HG03432 (cell line): ENCODE measurements around the gene MAP7D1.

Experiments
- ATAC-seq: cut with Tn5 transposase; IDR thresholded peaks from one replicate; pipeline ENCODE4 v1.9.1; 2021; ENCODE audit warnings: mild to moderate bottlenecking, moderate library complexity; ENCODE audit not compliant: unreplicated experiment

Gene MAP7D1

DNA sequence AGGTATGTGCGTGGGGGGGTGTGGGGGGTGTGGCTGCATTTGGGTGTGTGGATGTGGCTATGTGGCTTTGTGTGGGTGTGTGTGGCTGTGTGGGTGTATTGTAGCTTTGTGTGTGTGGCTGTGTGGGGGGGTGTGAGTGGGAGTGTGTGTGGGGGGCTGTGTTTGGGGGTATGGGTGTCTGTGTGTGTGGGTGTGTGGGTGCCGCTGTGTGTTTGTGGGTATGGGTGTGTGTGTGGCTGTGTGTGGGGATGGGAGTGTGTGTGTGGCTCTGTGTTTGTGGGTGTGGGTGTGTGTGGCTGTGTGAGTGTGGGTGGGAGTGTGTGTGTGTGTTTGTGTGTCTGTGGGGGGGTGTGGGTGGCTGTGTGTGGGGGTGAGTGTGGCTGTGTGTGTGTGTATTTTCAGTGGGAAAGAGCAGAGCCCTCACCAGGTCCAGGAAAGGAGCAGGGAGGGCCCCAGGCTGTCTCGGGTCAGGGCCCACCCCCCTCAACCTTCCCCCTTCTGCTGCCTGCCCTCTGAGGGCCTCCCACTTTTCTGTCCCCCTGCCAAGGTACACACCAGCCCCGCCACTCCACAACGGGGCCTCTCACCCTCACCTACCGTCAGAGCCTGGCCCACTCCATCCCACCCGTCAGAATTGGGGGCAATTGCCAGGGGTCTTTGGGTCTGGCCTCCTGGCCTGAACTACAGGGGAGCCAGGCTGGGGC, 29.0 kb upstream of the MAP7D1 start:
- no peak for ATAC-seq

DNA sequence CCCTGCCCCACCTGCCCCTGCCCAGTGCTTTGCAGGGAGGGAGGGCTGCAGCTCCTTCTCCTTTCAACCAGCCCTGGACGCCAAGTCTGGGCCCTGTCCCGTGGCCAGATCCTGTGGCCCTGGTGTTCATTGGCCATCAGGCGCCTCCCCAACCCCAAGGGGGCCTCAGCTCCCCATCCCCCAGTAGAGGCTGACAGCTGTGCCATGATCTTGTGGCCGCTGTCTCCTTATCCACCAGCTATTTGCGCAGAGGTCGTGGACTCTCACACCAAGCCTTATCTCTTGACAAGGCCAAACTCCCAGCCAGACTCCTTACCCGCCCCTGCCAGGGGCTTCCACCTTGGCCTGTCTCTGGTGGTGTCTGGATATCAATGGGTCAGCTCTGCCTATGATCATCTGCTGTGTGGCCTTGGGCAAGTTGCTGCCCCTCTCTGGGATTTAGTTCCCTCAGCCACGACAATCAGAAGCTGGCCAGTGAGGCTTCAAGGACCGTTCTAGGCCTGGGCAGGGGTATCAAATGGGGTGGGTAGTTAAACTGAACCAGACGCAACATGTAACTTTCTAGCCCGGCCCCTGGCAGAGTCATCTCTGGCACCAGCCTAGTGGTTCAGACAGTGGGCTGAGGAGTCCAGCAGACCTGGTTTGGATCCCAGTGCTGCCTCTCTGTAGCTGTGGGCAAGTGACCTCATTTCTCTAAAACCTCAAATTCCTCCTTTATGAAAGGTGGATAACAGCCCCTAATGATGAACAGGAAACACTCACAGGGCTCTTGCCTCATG, 27.6 kb upstream of the MAP7D1 start:
- no peak for ATAC-seq

DNA sequence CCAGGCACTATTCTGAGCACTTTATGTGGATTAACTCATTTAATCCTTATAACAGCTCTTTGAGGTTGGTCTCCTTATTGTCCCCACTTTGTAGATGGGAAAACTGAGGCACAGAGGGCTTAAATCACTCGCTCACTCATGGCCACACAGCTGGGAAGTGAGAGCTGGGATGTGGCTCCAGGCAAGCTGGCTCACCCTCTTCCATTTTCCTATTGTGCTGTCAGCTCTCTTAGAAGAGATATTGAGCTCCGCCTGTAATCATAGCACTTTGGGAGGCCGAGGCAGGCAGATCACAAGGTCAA, 27.1 kb upstream of the MAP7D1 start:
- ATAC-seq: no peak

DNA sequence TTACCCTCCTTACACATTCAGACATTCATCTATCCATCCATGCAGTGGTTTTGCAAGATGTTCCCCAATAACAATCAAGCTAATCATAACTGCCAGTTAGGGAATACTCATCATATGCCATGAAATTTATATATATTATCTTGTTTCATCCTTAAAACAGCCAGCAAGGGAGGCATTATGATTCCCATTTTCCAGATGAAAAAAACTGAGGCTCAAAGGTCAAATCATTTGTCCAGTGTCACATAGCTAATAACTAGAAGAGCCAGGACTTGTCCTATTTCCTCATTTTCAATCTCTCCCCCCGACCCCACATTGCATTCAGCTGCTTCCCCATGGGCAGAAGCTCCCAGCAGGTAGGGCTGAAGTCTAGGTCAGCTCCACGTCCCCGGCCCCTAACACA, 23.9 kb upstream of the MAP7D1 start:
- ATAC-seq: no peak

DNA sequence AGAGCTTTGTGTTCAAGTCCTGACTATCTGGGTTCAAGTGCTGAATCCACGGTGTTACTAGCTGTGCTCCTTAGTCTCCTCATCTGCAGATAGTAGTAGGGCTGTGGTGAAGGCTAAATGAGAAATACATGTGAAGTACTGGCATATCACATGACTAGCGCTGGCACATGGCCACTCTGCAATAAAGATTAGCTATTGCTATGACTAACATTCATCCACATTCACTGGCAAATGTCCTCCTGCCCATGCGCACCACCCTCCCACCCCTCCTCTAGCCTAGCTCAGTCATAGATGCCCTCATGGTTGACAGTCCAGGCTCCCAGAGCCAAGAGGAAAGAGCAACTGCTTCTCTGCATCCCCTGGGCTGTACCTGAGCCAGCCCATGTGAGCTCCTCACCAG, 22.5 kb upstream of the MAP7D1 start:
- no peak for ATAC-seq

DNA sequence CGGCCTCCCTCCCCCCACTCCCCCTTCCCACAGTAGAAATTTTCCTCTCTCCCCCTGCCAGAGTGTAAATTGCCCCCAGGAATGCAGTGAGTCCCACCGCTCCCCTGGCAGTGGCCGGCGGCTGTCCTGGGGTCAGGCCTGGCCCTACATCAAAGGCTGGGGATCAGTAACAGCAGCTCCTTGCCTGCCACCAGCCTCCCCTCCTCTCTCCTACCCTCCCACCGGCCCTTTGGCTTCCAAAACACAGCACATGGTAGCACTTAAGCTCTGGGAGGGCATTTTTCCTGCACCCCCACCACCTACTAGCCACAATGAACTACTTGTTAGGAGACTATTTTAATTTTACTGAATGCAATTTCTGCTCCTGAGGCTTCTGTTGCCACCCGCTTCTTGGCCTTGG, 21.9 kb upstream of the MAP7D1 start:
- no peak for ATAC-seq

DNA sequence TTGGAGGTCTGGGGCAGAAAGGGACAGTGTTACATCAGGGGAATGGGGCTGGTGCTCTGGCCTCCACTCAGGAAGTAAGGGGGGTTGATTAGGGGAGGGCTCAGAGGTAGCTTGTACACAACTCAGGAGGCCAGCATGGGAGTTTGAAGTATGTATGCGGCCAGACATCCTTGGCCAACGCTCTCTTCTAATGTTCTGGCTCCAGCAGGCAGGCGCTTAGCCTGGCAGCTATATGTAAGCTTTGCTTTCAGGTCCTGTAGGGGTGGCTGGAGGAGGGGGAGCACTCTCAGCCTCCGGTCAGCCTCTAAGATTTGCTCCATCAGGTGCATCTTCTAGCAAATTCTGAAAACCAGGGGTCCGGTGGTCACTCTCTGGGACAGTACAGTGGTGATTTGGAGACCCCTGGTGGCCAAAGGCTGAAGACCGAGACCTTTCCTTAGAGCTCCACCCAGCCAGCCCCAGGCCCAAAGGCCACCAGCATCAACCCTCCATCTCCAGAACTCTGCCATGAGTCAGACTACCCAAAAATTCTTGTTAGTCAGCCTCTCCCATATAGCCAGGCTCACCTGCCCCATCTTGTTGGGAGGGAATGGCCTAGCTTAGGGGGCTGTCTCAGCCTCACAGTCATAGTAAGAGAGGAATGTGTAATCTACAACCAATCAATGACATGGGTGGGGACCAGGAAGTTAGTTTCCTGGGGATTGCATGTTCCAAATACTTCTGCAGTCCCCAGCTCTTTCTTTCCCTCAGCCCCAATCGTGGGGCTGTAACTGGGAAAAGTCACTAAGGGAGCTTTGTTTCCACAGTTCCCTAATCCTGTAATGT, 21.2 kb upstream of the MAP7D1 start:
- ATAC-seq: no peak

DNA sequence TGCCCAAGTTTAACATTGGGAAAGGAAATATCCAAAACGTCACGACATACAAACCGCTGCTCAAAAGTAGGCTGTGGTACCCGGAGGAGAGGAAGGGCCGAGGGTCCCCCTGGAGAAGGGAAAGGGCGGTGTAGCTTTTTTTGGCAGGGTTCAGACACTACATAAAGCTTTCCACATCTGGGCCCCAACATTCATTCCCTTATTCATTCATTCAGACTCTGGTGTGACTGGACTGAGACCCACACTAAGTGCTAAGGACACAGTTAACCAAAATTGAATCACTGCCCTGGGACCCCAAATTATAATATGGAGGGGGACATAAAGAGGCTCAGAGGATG, 20.7 kb upstream of the MAP7D1 start:
- no peak for ATAC-seq

DNA sequence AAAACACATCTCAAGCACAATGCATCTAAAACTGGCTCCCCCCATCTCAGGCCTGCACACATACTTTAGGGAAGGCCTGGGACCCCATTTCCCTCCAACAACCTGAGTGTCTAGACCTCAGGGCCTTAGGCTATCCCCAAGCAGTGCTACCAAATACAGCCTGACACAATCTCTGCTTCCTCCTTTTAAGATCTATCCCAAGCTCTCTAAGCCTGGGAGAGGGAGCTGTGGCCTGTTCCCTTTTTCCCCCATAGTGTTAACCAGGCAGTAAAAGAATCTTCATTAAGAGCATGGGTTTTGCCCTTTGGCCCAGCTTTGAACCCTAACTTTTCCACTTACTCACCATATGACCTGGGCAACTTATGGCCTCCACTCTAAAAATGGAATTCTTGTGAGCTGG, 20.2 kb upstream of the MAP7D1 start:
- no peak for ATAC-seq

DNA sequence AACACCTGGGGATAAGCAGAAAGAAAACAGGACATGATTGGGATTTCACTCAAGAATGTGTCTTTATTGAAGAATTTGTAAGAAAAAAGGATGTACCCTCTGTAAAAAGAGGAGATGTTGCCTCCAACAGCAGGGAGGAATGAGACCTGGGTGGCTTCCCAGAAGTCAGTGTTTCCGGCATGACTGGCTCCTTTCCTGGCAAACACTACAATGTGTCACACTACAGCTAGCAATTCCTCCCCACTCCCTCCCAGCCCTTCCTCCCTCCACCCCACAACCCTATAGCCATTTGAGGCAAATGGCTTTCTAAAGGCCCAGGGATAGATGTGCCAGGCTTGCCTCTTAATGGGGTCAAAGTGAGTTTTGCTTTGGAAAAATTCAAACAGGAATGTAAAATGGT, 19.4 kb upstream of the MAP7D1 start:
- ATAC-seq: no peak

DNA sequence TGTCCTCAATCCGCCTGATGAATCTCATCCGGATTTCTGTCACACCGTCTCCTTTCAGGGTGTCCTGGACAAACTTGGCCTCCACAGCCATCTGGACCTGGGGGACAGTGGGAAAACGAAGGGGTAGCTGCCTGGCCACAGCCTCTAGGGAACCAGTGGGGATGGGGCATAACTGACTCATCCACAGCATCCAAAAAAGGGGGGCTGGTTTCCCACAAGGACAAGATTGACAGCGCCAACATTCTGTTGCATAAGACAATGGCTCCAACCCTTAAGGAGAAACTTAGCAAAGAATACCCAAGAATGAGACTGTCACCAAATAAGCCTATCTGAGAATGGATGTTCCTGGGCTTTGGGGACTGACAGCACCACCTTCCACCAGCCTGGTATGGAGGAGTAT, 18.7 kb upstream of the MAP7D1 start:
- no peak for ATAC-seq

DNA sequence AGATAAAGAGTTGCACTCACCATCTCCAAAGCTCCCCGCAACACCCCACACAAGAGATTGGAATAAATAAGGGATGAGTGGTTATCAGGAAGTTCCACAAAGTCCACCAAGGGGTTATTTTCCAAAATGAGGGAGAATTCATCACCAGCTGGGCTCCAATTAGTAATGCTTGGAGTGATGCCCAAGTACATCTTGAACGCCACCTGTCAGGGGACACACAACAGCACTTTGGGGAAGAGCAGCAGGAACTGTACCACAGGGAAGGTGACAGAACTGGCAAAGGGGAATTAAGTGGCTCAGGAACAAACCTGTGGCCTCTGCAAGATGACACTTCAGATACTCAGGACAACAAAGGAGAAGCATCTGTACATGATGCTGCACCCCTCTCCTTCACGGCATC, 18.2 kb upstream of the MAP7D1 start:
- no peak for ATAC-seq

DNA sequence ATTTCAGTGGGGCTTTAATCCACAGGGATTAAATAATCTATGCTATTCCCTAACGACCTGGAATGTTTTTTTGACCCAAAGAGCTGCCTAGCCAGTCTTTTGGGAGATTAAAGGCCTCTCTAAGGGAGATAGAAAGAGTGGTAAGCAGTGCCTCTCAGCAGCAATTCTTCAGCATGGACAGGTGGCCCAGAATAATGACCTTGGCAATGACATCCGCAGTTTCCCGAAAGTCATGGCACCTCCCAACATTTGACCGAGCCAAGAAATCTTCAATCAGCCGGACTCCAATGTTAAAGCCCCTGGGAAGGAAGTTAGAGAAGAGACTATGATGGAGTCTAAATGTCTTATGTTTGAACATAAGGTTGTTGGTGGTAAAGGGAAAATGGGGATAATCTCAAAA, 16.4 kb upstream of the MAP7D1 start:
- no peak for ATAC-seq

DNA sequence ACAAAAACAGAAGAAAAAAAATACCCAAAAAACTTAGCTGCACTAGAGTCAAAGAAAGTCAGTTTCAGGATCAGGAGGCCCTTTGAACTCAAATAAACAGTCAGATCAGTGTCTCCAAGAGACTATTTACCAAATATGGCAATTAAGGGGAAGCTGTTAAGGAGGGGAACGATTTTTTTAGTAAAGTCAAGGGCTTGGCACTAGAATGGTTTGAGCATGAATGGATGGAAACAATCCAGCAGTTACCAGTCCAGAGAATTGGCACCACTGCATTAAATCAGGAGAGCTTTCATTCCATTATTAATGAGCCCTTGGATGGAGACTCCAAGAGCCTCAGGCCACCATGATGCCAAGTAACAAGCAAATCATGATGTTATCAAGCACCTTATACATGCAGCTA, 13.8 kb upstream of the MAP7D1 start:
- ATAC-seq: no peak

DNA sequence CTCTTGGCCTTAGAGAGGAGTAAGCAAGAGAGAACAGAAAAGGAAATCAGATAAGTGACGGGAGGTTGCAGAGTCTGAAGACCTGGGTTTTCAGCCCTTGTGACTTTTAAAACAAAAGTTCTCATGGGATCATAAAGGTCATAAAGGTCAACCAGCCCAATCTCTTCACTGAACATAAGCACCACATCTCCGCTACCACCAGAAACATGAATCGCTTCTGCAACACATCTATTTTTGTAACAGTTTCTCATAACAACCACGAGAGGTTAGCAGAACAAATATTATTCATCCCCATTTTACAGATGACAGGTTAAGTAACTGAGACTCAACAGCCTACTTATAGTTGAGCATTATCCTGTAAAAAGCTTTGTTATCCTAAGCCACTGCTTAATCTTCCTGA, 12.5 kb upstream of the MAP7D1 start:
- ATAC-seq: no peak

DNA sequence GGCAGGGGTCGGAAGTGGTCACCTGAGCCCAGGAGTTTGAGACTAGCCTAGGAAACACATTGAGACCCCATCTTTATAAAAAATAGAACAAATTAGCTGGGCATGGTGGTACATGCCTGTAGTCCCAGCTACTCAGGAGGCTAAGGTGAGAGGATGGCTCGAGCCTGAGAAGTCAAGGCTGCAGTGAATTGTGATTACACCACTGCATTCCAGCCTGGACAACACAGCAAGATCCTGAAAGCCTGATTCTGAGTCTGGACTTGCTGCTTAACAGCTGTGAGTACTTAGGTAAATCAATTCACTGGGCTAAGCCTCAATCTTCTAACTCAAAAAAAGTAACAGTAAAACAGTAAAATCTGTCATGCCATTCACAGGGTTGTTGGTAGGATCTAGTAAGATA, 11.5 kb upstream of the MAP7D1 start:
- ATAC-seq: no peak

DNA sequence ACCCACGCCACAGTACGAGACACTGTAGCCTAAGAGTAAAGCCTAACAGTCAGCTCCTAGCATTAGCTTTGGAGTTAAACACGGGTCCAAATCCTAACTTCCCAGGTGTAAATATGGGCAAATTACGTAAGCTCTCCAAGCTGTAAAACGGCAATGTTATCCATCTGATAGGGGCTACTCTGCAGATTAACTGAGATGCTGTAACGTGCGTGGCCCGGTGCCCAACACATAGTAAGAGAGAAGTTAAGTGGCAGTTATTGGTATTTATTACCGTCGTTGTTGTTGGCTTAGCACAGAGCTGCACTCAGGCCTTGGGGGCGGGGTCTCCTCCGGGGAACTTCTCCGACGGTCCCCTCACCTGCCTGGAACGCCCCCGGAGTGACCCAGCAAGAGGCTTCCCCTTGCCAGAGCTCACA, 7.1 kb upstream of the MAP7D1 start:
- no peak for ATAC-seq

DNA sequence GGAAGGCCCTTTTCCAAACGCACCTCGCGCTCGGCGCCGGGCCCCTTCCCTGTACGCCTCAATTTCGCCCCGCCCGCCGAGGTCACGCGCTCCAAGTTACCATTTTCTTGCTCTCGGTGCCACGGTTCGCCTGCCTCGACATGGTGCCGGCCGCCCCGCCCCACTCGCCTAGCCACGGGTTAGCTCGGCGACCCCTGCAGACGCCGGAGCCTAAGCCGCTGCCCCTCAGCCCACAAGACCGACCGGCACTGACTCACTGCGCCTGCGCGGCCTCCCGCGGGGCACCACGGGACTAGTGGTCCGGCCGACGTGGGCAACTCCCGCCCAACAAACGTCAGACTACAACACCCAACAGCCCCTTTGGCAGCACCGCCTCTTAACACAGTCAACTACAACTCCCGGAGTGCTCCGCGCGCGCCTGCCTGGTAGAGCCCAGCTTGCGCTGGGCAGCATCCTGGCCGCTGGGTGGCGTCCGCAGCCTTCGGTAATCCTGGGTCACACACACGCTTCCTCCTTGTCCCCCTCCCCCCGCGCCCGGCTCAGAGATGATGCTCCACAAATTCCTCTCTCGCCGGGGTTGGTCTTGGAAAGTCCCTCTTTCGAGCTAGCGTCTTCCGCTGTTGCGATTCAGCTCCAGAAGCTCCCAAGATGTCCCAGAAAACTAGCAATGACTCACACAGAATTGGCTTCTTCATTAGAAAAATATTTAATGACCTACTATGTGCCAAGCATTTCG, 6.6 kb upstream of the MAP7D1 start, which contains the start of gene TRAPPC3:
TRAPPC3 (minus strand) TSS at position 250 of the 736 bp plus-strand sequence; CDS start at position 142, 108 bp downstream.
- peak; percentile 88 for ATAC-seq

DNA sequence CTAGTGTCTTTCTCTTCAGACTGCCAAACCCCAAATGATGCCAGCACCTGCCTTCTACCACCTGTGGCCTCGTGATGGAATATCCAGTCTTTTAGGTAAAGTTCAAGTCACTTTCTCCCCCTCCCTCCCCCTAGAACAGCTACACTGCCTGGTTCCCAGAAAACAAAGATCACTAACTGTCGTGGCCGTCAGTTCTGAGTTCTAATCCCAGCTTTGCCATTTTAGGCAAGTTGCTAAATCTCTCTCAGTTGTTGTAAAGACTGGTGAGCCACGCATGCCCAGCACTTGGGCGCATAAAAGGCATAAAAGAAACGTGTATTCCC, 6.0 kb upstream of the MAP7D1 start:
- no peak for ATAC-seq

DNA sequence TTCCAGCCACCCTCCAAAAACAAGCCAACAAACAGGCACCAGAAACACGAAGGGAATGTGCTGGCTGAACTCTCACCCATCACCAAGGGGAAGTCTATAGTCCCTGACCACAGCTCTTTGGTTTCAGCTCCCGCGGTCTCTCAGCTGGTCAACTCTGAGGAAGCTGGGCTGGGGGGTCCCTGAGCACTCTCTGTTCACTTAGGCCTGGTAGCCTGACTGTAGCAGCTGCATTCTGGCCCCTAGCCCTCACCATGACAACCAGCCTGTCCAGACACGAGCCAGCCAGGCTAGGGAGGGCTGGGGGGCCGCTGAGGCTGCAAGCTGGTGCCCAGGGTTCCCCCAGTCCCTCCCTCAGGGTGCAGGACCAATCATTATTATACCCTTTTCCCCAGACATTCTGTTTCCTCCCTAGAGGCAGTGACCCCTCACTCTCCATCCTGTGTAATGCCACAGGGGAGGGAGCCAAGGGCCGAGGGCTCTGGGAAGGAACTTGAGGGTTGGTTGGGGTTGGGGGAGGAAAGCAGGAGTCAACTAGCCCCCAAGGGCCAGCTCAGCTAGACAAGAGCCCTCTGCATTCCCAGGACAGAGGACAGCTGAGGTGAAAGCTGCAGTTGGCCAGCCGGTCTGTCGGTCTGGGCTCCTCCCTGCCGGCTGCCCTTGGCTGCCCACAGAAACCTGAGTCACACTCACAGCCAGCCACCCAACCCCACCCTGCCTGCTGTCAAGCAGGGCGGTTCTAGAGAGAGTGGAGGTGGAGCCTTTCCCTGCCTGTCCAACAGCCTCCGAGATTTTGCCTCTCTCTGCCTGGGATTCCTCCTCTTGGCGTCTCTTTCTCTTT, 5.4 kb upstream of the MAP7D1 start:
- ATAC-seq: peak; percentile 43
